ENCODE measurements around the gene C18orf63. TPM values are rescaled to one million over a fixed set of nuclear protein-coding genes. Genes with fewer than 3 reads are reported as not detected.
A peak's percentile ranks its signal among the peaks of the same experiment; 100 is the strongest.
"Not testable (repeated sequence)": the region's sequence is repeated elsewhere in the genome, so short reads cannot be mapped to it uniquely, and the experiment has no call there.

Gene C18orf63
- total RNA-seq, 1 donor from 2014 or later, result 0.65 TPM

GRCh38 chr18:74284191-74284979, 31.3 kb upstream of the C18orf63 start:
- Histone ChIP-seq H3K27ac (peak overlapping the region; percentile 73), H3K9me3 (no peaks in the 10 kb centered on the region), H3K4me3 (peak overlapping the region; percentile 24), H3K36me3 (peaks cover 6% of the 10 kb centered on the region), H3K27me3 (ENCODE audit: low read depth) (no peaks in the 10 kb centered on the region), H3K4me1 (peaks cover 78% of the 10 kb centered on the region)
- intact Hi-C loops (cut with DNase I), result no loop called here
- TF ChIP-seq, protein P1, sequence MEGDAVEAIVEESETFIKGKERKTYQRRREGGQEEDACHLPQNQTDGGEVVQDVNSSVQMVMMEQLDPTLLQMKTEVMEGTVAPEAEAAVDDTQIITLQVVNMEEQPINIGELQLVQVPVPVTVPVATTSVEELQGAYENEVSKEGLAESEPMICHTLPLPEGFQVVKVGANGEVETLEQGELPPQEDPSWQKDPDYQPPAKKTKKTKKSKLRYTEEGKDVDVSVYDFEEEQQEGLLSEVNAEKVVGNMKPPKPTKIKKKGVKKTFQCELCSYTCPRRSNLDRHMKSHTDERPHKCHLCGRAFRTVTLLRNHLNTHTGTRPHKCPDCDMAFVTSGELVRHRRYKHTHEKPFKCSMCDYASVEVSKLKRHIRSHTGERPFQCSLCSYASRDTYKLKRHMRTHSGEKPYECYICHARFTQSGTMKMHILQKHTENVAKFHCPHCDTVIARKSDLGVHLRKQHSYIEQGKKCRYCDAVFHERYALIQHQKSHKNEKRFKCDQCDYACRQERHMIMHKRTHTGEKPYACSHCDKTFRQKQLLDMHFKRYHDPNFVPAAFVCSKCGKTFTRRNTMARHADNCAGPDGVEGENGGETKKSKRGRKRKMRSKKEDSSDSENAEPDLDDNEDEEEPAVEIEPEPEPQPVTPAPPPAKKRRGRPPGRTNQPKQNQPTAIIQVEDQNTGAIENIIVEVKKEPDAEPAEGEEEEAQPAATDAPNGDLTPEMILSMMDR (IDR thresholded peaks at IDR 0.05), result no peak
- ATAC-seq (peak; percentile 2 to 6), DNase-seq (no peak)

DNA sequence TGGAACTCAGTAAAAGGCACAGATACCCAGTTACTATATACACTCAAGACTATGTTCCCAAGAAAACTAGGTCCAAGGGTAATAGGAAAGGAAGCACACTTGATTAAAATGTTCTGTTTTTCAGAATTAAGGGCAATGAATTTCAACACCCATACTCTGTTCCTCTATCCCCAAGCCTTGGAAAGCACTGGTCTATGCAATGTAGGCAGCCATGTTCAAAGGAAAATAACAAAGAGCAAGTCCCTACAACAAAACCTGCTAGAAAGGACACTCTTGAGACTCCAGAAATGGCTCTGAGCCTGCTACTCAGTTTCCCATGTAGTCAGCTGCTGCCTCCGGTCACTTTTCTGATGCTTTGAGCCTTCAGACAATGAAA, 30.7 kb upstream of the C18orf63 start:
- ATAC-seq, result no peak
- peak overlapping the region; percentile 73 for H3K27ac ChIP-seq

GRCh38 chr18:74285583-74285982, 30.1 kb upstream of the C18orf63 start:
- H3K4me3 ChIP-seq; H3K36me3 ChIP-seq; DNase-seq; H3K9me3 ChIP-seq; H3K27me3 ChIP-seq (ENCODE audit: low read depth); intact Hi-C loops (cut with DNase I); ATAC-seq: not testable (repeated sequence)
- H3K4me1 ChIP-seq, result peaks cover 82% of the 10 kb centered on the region
- peak overlapping the region; percentile 73 for H3K27ac ChIP-seq

More for the DNA sequence above, 30.7 kb upstream of the C18orf63 start:
- Histone ChIP-seq H3K4me1 (peaks cover 82% of the 10 kb centered on the region), H3K4me3 (peak overlapping the region; percentile 24), H3K36me3 (peaks cover 3% of the 10 kb centered on the region), H3K27me3 (ENCODE audit: low read depth) (no peaks in the 10 kb centered on the region), H3K9me3 (no peaks in the 10 kb centered on the region)
- intact Hi-C loops (cut with DNase I), result no loop called here
- DNase-seq, result no peak
- TF ChIP-seq, protein P1 (IDR thresholded peaks at IDR 0.05), result no peak

DNA sequence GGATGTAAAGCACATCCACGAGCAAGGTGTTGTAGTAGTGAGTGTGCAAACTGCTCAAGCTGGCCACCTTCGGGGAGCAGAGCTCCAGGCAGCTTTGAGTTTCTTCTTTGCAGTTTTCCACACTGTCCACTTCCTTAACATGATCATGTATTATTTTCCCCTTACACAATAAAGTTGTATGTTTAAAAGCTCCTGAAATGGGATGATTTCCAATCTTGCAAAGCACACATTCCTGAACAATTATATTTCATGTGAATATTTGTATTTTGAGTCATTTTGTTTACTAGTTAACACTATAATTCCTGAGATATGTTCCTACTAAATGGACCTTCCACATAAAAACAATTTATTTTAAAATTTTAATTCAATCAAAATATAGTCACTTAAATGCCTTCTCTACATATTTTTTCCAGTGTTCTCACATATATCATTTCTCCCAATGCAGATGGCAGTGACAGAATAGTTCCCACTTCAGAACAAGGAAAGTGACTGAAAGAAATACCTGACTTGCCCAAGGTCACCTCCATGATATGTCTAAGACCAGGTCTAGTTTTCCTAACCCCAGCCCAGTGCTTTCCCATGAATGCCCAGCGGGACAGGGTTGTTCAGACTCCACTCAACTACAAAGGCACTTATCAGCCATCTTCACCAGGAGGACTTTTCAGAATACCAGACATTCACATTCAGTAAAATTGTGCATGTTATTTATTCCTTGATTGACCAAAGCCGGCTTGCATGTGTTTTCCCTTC, 29.4 kb upstream of the C18orf63 start:
- Histone ChIP-seq H3K4me1 (peaks cover 76% of the 10 kb centered on the region), H3K27me3 (ENCODE audit: low read depth) (no peaks in the 10 kb centered on the region), H3K9me3 (no peaks in the 10 kb centered on the region), H3K4me3 (no peak overlapping the region), H3K27ac (peak overlapping the region; percentile 73), H3K36me3 (peaks cover 3% of the 10 kb centered on the region)
- TF ChIP-seq, protein P1 (IDR thresholded peaks at IDR 0.05), result no peak
- ATAC-seq (no peak), DNase-seq (no peak)
- intact Hi-C loops (cut with DNase I), result no loop called here

GRCh38 chr18:74286856-74287255, 28.8 kb upstream of the C18orf63 start:
- DNase-seq, result no peak
- H3K27ac ChIP-seq, result no peak overlapping the region
- H3K4me3 ChIP-seq, result peak overlapping the region; percentile 91
- no peak for ATAC-seq
- H3K36me3 ChIP-seq, result peaks cover 3% of the 10 kb centered on the region
- intact Hi-C loops (cut with DNase I), result no loop called here
- peaks cover 71% of the 10 kb centered on the region for H3K4me1 ChIP-seq
- no peaks in the 10 kb centered on the region for H3K27me3 ChIP-seq (ENCODE audit: low read depth)
- TF ChIP-seq, protein P1 (IDR thresholded peaks at IDR 0.05), result no peak
- no peaks in the 10 kb centered on the region for H3K9me3 ChIP-seq

DNA sequence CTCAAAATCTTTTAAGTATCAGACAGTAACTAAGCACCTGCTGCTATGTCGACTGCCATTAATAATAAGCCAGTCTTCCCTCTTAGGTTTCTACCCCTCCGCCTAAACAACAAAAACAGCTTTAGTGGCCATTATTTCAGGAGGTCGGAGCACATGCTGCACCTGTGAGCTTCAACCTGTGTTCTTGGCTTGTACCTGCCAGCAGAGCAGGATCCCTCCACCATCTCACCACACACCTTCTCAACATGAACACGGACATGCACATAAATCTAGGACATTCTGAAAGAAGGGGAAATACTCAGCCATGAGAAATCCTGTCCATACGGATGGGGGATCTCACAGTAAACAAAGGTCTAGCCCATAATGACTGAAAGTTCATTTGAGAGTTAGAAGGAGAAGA, 27.6 kb upstream of the C18orf63 start:
- ATAC-seq, result no peak
- Histone ChIP-seq H3K4me3 (peak overlapping the region; percentile 91), H3K27ac (peak overlapping the region; percentile 83)

More for the DNA sequence above, 27.6 kb upstream of the C18orf63 start:
- Histone ChIP-seq H3K36me3 (no peaks in the 10 kb centered on the region), H3K9me3 (no peaks in the 10 kb centered on the region), H3K4me1 (peaks cover 59% of the 10 kb centered on the region), H3K27me3 (ENCODE audit: low read depth) (no peaks in the 10 kb centered on the region)
- TF ChIP-seq, protein P1 (IDR thresholded peaks at IDR 0.05), result no peak
- intact Hi-C loops (cut with DNase I), result no loop called here
- no peak for DNase-seq
